VCaP (cell line): ENCODE results near the gene PRR19.

ENCODE experiments used
- H3K27ac ChIP-seq: fragments of 450-650 bp; 2 replicates; pipeline ENCODE4 v1.5.1; 2017
- CTCF ChIP-seq: fragments of 450-650 bp; conservative IDR thresholded peaks from 2 replicates; pipeline ENCODE4 v1.5.1; 2017; ENCODE audit warnings: mild to moderate bottlenecking, moderate library complexity

Gene PRR19

GRCh38 chr19:42322305-42322704, 20.4 kb downstream of the PRR19 start:
- TF ChIP-seq CTCF: no peak
- no peak overlapping the region for H3K27ac ChIP-seq

- TF ChIP-seq CTCF: no peak
- no peak overlapping the region for H3K27ac ChIP-seq
Measured at GRCh38 chr19:42323473-42323851, 21.5 kb downstream of the PRR19 start.

- no peak for TF ChIP-seq CTCF
- peak overlapping the region; percentile 91; the same call in 1 of the 2 replicates for H3K27ac ChIP-seq
Measured at GRCh38 chr19:42323852-42324654, 22.1 kb downstream of the PRR19 start.

- TF ChIP-seq CTCF: no peak
- peak overlapping the region; percentile 91; the same call in 1 of the 2 replicates for H3K27ac ChIP-seq
Measured at GRCh38 chr19:42324655-42325307, 22.8 kb downstream of the PRR19 start.

GRCh38 chr19:42325308-42325895, 23.5 kb downstream of the PRR19 start, which contains the start of gene MEGF8:
Gene MEGF8, plus strand, starts transcription at chr19:42325635. Its CDS starts 609 bp downstream, at chr19:42326244.
- peak; percentile 96 for TF ChIP-seq CTCF
- peak within 1 kb of the TSS; percentile 91 for H3K27ac ChIP-seq

GRCh38 chr19:42325896-42326771, 24.2 kb downstream of the PRR19 start:
- 0 out of 2 replicates have a peak, but pooled peaks have one; percentile 25 for TF ChIP-seq CTCF
- H3K27ac ChIP-seq: peak overlapping the region; percentile 91
